ENCODE data around the gene USP6NL.
A peak's percentile ranks its signal among the peaks of the same experiment; 100 is the strongest.

Gene USP6NL

DNA sequence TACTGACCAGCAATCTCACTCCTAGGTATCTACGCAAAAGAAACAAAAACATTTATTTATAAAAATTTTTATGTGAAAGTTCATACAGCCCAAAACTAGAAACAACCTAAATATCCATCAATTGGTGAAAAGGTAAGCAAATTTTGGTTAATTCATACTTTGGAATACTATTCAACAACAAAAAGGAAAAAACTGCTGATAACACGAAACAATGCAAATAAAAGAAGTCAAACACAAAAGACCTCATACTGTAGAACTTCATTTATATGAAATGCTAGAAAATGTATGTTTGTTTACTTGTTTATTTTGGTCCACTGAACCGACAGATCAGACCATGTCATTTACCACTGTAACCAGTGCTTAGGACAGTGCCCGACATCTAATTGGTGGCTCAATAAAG lies 60.3 kb downstream of the USP6NL start:
- DNase-seq: no peak

DNA sequence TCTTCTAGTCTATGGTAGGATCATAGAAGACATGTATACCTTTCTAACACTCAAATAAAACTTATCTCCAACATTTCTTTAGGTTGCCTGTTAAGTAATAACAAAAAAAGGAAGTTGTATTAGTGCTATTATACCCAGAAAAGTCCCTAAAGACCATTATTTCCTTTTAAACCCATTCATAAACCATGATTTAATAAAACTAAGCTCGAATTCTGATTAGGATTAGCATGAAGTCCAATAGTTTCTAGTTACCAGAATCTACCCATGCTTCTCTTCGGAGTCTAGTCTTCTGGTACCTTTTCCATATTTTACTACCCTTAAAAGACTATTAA lies 62.7 kb downstream of the USP6NL start:
- DNase-seq: no peak

DNA sequence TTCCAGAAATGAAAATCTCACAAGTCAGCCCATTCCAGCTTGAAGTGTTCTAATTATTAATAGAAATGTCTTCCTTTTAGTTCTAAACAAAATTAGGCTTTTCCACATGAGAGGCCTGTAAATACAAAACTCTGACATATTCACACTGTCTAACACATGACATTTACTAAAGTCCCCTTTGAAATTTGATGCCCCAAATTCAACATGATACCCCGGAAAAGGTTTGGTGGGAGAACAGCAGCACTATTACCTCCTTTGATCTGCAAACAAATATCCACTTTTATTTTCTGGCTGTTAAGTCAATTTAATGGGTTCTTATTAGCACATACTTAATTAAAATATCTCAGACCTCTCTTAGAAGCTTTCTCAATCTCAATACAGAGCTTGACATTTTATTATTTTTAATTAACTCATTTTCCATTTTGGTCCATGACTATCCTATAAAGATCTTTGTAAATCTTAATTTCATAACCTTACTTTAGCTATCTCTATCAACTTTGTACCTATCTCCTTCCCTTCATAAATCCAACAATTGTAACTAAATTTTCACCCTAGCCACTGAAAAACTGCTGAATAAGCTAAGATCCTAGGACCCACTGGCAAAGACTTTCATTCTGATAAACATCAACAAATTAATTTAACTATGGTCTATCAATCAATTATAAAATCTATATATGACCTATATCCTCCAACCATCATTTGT lies 63.2 kb downstream of the USP6NL start:
- DNase-seq: no peak

DNA sequence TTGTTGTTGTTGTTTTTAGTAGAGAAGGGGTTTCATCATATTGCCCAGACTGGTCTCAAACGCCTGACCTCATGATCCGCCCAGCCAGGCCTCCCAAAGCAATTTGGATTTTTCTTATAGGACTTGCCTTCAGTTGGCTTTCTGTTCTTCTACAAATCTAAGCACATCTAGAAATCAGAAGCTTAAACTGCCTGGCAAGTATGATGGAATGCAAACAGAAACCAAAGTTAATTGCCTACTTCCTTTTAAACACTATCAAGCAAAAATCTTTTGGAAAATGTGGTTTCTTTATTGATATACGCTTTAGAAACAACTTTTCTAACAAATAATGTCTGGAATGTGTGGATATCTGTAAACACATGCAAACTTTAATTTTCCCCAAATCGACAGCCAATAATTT lies 64.9 kb downstream of the USP6NL start:
- DNase-seq: peak; percentile 51

DNA sequence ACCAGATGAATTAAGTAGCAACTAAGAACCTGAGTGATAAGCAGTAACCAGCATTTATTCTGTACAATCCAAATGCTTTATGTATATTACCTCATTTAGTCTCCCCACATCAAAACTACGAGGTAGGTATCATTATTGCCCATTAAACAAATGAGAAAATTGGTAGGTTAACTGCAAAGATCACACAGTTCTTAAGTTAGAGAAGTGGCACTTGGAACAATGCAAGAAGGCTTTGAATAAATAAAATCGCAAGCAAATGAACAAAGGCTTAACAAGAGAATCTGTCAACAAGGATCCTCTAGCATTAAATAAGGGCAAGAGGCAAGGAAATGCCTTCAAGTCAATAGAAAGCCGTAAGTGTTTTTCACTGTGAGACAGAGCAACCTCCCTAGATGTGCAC lies 70.2 kb downstream of the USP6NL start:
- DNase-seq: no peak

DNA sequence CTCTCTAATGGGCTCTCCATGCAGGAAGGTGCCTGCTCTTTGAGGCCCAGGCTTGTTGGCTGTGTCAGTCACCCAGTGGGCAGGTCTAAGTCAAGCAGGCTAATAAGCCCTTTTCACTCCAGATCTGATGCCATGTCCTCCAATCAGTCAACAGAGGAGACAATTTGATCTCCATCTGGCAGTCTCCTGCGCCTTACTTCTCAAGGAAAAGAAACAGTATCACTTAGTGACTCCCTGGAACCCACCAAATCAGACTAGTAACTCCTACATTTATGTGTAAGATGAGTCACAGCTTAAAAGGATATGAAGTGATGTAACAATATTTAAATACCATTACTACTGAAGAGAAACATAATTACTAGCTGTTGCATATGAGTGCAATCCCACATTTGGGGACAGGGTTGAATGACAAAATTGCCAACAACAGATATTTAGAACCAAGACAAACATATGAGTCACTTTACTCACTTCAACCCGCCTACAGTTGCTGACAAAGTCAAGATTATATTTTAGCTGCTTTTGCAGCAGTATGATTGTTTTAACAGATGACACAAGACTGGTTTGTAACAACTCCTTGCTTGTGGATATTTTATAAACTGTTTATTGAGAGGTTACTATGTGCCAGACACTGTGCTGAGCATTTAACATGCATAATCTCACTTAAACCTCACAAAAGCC lies 72.1 kb downstream of the USP6NL start:
- peak; percentile 74 for DNase-seq

DNA sequence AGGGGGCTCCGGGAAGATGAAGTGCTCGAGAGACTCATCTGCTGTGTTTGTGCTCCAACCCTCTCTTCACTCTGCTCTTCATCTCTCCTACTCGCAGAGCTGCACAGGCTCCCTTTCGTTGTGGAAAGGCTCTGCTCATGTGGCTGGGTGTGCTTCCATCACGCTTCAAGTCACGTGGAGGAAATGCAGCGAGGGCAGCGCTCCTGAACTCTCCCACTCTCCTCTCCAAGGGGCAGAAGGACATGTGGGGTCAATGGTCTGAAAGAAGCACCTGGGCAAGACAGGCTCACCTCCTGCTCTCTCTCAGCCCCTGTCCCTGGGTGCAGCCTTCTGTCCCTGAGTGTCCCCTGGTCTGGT lies 72.6 kb downstream of the USP6NL start:
- DNase-seq: no peak

DNA sequence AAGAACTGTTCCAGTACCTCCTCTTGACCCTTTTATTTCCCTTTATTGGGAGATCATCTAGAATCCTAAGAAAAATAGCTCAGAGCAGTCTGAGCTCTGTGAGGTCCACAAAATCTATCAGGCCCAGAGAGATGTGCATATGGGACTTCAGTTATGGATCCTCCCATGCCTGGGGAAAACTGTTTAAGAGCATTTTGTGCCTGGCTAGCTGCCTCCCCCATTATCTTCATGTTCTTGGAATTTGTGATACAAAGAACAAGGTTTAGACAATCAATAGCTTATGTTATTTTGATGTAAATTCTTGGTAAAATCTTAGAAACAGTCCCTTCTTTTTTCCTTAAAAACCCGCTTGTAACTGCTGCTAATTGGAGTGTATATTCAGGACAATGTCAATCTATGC lies 75.2 kb downstream of the USP6NL start:
- no peak for DNase-seq

DNA sequence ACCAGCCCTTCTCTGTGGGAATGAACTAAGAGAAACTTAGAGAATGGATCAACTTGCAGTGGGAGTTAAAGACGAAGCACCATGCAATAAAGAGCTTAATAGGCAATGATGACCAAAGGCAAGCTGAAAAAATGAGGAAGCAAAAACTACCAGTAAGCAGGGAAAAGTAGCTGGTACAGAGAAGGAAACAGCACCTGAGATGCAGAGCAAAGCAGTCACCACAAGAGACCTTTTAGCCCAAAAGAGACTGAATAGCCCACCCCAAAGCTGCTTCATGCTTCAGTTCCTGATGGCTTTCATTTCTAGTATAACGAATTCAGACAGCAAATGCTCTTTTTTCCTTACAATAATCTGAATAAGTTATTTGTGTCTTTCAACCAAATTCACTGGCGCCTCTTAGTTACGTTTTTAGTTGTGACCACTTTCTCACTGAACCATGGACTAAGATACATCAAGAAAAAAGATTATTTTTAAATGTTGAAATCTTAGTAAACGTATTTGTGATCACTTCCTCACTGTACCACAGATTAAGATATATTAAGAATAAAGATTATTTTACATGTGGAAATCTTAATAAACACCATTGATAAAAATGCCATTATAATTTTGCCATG lies 76.0 kb downstream of the USP6NL start:
- DNase-seq: no peak

DNA sequence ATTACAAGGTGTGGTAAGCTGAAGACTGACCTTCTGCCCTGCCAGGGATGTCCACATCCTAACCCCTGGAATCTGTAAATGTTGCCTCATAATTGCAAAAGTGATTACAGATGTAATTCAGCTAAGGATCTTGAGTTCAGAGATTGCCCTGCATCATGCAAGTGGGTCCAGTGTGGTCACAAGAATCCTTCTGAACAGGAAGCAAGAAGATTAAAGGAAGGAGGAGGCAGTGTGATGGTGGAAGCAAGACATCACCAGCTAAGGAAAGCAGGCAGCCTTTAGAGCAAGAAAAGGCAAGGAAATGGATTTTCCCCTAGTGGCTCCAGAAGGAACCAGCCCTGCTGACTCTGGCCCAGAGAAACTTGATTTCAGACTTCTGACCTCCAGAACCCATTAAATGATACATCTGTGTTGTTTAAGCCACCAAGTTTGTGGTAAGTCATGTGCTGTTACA lies 78.1 kb downstream of the USP6NL start:
- DNase-seq: peak; percentile 12

DNA sequence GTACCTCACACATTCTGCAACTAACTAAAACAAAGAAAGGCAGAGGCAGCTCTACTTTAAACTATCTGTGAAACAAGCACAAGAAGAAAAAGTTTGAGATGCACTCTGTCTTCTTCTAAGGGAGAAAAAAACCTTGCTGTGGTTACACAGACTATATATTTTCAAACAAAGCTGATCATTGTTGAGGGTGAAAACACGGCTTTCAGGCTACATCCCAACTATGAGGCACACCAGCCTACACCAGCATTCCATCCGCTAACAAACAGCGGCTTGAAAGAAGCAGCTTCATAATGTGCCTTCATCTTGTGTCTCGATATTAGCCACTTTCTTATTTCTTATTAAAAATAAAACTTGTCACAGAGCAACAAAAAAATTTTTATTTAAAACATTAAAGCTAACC lies 79.1 kb downstream of the USP6NL start:
- DNase-seq: peak; percentile 16

DNA sequence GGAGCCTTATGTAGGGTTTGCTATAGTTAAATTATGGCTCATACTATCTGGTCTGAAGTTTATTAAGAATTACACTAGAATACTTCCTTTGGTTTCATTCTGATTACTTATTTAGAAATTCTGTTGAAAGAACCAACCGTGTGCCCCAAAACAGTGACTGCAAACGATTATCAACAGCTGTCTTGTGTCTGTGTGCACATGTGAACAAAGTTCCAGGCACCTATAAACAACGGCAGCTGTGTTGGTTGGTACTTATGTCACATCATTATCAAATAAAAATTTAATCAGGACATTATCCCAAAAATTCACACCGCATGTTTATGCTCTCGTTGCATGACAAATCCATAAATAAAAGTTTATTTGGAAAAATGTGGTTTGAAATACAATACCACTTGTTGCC lies 80.6 kb downstream of the USP6NL start:
- no peak for DNase-seq

DNA sequence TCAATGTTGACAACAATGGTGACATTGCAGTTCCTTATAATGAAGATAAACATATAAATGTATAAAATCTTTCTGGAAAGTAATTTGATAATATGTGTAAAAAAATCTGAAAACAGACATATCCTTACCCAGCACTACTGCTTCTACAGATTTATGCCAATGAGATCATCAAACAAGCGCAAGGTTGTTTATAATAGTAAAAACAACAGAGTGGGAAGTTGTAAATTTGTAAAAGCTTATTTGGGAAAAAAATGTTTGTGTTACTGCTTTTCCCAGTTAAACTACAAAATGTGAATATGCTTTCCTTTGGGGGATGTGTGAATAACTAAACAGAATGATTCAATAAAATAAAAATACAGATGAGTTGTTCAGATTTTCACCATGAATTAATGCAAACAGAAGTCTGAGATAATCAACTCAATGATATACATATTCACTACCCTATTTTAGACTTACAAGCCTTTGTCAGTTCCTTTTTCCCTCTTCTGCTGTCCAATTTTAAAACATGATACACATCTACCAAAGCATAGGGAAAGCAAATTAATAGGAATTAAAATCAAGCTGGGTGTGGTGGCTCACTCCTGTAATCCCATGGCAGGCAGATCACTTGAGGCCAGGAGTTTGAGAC lies 82.1 kb downstream of the USP6NL start:
- no peak for DNase-seq

DNA sequence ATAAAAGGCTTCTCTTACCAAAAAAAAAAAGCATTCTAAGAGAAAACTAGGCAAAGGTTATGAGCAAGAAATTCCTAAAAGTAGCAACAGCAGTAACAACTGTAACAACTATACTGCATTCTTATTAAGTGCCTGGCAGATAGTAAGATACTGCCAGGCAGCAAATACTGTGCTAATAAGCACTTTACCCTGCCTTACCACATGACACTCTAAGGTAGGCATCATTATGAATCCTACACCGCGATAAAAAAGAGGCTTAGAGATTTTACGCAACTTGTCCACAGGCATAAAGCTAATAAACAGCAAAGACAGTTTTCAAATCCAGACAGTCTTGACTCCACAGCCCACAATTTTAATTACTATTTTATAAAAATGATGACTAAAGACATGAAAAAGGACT lies 83.2 kb downstream of the USP6NL start:
- DNase-seq: no peak

DNA sequence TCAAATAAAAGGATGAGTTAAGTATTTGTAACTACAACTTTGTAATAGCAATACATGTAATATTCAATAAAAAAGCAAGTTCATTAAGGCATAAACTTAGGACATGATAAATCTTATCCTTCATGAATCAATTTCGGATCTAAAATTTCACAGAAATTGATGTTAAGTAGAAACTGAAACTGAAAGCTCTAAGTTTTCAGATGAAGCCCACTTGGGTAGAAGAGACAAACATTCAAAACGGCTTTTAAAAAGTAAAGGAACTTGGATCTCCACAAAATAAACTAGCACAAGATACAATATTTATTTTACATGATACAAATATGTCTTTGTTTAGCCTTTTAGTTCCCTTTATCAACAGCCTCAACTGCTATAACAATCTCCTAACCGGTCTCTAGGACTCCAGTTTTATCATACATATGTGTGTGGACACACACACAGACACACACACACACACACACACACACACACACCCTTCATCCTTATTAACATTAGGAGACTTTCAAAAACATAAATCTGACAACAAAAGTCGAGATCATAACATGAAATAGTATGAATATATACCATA lies 83.7 kb downstream of the USP6NL start:
- DNase-seq: no peak

DNA sequence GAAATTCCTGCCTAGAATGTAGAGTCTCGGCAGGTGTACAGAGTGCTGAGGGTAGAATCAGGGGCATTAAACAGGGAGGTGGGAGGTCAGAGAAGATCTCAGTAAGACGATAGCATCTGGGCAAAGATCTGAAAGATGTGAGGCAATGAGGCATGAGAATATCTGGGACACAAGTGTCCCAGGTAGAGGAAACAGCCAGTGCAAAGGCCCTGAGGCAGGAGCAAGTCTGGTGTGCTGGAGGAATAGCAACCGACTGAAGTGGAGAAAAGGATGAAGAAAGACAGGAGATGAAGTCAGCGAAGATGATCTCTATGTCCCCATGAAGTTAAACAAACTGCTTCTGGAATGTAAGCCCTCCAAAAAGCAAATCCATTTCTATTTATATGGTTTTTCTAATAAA lies 84.4 kb downstream of the USP6NL start:
- DNase-seq: no peak

DNA sequence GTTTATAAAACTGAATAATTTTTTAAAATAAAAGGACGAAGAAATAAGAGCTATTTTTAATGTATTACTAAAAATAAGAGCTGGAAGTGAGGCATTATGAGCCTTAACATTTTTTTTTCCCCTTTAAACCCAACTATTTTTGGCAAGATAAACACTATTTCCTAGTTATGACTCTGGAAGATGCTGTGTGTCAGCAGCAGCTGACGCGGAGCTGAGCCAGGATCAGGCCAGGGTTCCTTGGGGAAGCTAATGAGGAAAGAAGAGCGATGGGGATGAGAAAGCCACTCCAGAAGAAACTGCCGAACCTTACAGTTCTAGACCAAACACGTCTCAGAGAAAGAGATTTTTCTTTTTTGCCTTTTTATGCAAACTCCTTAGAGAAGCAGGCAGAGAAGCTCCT lies 85.9 kb downstream of the USP6NL start:
- DNase-seq: peak; percentile 15

DNA sequence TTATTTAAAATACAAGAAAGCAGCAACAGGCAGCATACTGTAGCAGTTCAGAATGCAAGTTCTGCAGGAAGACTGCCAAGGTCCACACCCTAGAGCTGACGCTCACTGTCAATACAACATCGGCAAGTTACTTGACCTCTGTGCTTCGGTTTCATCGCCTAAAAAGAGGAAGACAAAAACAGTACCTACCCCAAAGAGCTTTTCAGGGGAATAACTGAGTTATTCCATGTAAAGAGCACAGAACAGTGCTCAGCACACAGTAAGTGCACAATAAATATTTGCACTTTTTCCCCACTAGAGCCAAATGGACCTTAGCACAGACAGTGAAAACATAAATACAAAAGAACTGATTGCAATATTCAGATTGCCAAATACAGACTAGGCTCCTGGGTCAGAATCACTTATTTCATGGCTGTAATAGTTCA lies 88.6 kb downstream of the USP6NL start:
- no peak for DNase-seq

DNA sequence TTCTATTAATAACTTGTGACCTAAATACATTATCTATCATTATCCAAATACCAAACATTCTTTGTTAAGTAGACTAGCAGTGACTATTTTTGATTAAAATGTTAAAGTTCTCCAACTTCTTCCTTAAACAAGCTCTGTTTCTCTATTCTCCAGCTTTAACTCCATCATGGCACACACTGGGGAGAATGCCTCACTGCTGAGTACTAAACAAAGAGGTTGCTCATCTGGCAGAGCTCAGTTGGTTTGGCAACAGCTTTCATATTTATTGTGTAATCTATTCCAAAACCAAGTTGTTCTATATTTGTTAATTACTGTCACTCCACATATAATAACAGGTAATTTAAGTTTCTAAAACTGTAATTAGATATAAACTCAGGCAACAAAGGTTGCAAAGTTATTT lies 89.6 kb downstream of the USP6NL start:
- peak; percentile 13 for DNase-seq

DNA sequence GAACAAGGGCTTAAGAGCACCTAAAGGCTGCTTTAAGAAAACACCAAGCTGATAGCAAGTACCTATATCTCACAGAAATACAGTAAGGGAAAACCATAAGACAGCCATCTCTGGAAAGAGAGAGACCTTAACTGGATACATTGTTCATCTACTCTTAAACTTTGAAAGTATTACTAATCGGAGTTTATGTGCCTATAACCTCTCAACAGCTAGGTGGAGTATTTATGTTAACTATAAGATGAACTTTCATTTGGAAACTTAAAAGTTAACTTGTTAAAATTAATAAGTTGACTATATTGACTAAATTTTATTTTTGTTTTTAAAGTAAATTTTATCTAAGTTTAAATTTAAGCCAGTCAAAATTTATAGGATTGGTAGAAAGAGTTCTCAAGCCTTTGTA lies 90.6 kb downstream of the USP6NL start:
- DNase-seq: no peak

DNA sequence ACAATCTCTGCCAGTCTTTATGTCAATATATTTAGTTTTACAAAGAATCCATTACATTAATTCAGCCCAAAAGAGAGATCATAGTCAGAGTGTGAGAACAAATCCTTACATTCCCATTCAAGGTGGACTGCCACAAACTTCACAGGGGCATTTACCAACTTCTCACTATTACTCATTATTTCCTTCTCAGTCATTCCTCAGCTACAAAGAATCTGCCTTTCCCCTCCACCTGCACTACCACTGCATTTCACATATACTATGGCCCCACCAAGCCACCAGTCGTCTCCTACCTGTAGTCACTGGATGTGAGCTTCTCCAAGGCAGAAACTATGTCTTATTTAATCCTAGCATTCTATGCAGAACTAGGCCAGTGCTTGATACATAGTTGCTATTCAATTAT lies 94.3 kb downstream of the USP6NL start:
- DNase-seq: no peak

DNA sequence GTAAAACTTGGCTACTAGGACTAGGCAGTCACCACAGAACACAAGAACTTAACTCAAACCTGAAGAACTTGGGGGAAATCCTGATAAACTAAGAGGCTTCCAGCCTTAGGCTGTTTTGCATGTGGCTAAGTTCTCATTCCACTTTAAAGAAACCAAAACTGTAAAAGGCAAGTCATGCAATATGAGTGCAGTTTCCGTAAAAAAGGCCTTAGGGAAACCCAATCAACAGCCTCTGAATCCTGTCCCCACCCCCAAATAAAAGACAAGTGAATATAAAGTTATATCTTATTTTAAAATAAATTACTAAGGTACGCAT lies 95.1 kb downstream of the USP6NL start:
- DNase-seq: no peak

DNA sequence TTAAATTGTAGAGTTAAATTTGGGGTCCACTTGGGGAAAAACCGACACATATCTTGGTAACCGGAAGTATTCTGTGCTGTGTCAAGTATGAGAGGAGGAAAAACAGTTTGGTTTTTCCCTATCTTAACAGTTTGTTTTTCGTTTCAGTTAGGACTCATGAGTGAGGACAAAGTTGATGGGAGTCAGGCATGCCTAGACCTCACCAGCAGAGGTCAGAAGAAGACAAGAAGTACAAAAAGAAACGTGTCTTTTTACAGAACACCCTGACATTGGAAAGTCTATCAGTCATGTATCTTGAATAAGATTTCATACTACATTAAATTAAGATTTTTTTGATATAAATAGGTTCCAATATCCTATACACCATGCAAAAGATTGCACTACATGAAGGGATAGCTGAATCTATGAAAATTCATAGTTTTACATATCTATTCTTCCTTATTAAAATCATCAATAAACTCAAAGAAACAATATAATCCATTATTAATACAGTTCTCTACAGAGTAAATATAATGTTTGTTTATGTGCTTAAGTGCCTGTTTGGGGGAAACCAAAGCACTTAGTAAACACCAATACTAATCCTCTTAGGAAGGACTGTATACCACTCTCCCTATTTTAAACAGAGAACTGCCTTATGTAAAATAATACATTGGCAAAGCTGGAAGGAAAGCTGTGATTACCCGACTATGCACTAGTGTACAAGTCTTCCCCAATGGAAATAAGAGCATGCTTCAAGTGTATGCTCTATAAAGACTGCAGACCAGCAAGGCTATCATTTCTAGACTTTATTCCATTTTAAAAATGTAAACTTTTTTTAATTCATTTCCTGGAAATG lies 95.6 kb downstream of the USP6NL start:
- DNase-seq: peak; percentile 59

All from fibroblast of skin of back (primary cell).